ENCODE data around the gene SHLD1.
"Not testable (repeated sequence)": the region's sequence is repeated elsewhere in the genome, so short reads cannot be mapped to it uniquely, and the experiment has no call there.

SHLD1 gene

DNA sequence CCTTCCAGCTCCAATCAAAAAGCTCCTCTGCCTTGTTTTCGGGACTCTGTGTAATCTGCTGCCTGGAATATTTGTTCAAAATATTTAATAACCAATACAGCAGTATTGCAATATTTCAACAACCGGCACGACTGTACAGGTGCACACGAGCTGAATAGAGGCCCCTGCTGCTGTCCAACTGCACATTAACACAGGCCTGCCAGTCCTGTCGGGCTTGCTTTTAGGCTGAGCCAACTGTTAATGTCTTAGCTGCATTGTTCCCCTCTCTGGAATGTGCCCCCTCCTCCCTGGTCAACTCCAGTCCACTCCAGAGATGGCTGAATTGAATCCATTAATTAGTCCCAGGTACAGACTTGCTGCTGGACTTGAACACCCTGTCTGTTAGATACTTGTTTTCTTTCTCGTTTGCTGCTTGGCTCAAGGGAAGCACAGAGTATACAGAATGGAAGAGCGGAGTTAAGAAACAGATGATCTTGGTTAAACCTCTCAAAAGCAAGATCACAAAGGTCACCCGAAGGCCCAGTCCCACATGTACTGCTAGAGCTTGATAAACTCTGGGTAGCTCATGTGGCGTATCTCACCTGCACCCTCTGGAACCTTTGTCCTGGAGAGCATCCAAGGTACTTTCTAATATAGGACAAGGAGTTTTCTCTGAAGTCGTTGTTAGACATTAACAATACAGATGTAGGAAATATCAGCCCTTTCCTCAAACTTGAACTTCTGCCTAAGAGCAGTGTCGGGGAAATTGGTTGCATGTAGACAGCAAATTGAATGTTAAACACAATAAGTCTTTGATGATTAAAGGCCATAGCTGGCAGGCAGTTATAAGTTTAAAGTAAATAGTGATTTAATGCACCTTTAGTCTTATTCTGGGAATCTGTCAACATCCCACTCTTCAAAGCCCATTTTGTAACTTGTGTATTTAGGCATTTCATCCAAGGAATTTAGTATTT is 31.9 kb downstream of the SHLD1 start:
- DNase-seq, result no peak

DNA sequence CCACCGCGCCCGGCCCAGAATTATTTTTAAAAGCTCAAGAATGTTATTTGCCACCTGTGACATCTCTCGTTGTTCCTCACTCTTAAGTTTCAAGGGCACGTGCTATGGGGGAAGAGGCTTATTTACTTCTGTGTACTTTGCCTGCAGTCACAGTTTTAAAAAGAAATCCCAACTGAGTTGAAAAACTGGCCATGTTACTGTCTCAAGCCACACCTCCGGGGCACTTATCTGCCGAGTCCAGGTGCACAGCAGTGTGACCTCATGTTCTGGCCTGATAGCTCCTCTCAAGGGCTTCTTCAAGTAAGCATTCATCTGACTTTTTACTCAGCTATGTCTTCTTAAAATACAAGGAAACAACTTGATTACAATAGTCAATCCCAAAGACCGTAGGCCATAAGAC is 34.5 kb downstream of the SHLD1 start:
- no peak for DNase-seq

DNA sequence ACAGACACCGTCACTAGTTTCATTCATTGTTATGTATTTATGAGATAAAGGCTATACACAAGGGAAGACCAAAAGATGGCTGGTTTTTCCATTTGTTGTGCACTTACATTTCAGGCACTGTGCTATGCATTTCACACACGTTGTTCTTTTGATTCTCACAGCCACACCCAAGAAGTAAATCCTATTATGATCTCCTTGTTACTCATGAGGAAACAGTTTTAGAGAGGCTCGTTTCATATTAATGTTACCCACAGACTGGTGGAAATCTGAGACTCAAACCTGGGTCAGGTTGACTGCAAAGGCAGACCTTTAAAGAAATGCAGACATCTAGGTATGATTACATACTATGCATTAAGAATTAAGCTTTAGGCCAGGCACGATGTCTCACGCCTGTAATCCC is 34.9 kb downstream of the SHLD1 start:
- DNase-seq, result no peak

DNA sequence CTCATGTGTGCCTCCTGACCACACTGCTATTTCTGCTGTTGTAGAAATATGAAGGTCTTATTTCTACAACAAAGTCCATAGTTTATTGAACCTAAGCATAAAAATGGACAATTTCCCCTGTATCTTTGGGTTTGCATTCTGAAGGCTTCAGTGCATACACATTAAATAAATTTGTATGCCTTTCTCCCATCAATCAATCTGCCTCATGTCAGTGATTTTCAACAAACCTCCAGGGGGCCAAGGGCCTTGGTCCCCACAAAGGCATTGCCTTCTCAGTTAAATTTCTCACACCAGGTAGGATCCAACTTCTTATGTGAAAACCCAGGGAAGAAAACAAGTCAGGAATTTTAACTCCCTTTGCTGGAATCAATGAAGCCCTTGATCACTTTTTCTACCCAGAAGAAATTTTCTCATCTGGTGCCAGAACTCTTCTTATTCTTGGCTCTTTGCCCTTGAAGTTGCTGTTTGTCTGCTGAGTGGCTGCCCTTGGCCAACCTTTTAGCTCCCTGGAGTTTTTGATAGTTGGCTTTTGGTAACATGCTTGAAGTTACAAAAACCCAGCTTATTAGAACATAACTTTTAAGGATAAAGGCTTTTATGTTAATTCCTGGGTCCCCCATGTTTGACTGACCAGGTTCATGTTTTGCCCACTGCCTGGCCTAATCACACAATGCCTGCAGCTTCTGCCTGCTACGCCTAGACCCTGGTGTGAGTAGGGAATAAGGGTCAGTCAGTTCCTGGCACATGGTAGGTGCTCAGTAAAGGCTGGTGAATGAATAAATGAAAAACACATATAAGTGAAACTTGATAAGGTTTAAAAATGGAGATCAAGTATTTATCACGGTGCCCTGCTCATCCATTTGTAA is 37.0 kb downstream of the SHLD1 start:
- no peak for DNase-seq

DNA sequence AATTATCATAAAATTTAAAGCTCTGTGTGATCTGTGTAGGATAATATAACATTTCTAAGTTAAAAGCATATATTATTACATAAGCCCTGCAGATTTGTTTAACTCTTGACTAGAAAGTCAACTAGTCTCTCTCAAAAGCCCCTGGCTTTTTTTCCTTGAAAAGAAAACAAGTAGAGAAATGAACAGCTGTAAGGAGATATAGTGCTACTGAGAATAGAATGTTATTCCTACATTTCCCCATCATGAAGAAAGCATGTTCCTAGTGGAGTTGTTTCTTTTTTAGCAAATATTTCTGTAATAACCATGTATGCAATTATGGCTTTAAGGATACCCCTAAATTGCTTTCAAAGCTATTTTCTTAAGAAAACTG is 37.6 kb downstream of the SHLD1 start:
- DNase-seq, result no peak

DNA sequence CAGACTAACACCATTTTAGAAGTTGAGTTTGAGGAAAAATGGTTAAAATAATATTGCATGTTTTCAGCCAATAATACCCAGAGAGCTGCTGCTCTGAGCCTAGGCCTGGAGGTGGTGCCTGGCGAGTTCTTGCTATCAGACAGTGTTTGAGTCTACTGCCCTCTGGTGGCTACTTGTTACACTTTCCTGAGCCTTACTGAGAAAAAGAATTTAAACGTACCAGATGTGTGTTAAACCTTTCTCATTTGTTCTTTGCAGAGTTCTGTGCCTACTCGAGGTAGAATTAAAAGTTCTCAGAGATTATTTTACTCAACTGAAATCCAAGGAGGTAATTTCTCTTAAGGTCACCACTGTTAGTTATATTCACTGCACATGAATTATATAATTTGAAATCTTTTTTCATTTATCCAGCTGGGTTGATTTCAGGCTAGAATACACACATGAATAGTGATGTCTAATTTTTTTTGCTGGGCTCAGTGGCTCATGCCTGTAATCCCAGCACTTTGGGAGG is 38.2 kb downstream of the SHLD1 start:
- DNase-seq, result peak in 1 of 2 experiments; percentile 76

DNA sequence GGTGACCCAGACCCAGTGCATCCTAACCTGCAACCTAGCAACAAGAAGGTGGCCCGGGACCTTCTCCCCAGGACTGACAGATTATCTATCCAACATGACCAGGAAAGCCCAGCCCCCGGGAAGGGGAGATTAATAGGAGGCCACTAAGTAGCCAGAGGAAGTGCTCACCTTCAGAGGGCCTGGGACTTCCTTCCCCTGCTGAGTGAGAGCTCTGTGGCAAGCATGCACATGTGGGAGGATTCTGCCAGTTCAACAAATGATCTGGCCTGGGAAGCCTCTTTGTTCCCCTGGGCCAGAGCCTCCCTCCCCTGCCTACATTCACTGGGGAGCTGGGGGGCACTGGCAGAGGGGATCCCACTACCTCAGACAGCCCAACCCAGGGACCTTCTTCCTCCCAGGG is 39.6 kb downstream of the SHLD1 start:
- DNase-seq, result no peak

DNA sequence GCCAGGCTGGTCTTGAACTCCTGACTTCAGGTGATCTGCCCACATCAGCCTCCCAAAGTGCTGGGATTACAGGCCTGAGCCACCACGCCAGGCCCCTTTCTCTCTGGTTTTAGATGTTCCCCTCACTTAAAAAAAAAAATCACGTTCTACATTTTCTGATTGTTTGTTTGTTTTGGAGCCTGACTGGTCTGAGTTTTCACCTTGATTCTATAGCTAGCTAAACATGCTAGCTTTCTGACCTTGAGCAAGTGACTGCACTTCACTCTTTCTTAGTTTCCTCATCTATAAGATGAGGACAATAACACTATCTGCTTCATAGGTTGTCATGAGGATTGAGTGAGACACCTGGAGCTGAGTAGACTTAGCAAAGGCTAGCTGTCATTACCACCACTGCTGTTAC is 43.7 kb downstream of the SHLD1 start:
- DNase-seq, result no peak

DNA sequence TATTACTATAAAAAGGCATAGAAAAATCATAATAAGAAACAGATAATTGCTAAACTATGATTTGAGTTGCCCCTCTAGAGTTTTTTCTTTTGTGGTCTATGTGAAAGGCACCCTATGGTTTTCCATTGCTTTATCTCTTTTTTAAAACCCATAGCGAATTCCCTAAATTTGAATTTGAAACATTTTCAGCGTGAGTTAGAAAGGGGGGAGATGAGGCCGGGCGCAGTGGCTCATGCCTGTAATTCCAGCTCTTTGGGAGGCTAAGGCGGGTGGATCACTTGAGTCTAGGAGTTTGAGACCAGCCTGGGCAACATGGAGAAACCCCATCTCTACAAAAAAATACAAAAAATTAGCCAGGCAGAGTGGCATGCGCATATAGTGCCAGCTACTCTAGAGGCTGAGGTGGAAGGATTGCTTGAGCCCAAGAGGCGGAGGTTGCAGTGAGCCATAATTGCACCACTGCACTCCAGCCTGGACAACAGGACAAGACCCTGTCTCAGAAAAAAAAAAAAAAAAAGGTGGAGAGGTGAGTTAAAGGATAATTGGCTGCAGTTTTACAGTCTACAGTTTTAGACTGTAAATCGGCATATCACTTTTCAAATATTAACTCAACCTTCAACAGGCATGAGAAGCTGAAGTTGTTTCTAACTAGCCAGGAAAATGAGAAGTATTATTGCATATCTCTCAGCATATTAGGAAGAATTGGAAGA is 46.3 kb downstream of the SHLD1 start:
- no peak for DNase-seq

DNA sequence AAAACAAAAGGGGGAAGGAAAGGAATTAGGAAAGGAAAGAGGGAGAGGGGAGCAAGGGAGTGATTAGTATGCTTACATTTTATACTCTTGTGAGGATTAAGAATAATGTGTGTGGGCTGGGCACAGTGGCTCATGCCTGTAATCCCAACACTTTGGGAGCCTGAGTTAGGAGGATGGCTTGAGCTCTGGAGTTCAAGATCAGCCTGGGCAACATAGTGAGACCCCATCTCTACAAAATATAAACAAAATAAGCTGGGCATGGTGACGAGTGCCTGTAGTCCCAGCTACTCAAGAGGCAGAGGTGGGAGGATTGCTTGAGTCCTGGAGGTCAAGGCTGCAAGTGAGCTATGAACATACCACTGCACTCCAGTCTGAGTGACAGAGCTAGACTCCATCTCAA is 47.0 kb downstream of the SHLD1 start:
- DNase-seq, result no peak

DNA sequence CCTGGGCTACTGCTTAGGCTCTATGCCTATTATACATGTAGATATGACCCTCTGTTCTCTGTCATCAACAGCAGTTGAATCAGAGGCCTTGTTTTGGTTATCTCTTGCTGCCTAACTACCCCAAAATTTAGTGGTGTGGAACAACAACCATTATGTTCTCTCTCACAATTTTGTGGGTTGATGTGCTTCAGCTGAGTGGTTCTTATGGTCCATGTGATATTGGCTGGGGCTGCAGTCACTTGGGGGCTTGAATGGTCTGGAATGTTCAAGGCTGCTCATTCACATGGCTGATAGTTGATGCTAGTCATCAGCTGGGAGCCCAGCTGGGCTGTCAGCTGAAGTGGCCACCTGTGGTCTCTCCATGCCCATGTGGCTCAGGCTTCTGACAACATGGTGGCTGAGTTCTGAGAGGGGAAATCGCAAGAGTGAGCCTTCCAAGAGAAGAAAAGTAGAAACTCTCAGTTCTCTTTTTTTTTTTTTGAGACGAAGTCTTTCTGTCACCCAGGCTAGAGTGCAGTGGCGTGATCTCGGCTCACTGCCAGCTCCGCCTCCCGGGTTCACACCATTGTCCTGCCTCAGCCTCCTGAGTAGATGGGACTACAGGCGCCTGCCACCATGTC is 47.8 kb downstream of the SHLD1 start:
- no peak for DNase-seq

DNA sequence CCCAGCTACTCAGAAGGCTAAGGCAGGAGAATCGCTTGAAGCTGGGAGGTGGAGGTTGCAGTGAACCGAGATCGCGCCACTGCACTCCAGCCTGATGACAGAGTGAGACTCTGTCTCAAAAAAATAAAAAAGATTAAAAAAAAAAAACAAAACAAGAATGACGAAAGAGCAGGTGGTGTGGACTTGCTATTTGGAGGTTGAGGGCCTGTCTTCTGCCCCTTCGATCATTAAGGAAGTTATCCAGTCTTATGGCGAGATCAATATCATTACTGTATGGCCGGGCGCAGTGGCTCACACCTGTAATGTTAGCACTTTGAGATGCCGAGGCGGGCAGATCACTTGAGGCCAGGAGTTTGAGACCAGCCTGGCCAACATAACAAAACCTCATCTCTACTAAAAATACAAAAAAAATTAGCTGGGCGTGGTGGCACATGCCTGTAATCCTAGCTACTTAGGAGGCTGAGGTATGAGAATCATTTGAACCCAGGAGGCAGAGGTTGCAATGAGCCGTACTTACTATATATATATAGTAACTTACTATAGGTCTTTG is 53.6 kb downstream of the SHLD1 start:
- DNase-seq, result not testable (repeated sequence)

DNA sequence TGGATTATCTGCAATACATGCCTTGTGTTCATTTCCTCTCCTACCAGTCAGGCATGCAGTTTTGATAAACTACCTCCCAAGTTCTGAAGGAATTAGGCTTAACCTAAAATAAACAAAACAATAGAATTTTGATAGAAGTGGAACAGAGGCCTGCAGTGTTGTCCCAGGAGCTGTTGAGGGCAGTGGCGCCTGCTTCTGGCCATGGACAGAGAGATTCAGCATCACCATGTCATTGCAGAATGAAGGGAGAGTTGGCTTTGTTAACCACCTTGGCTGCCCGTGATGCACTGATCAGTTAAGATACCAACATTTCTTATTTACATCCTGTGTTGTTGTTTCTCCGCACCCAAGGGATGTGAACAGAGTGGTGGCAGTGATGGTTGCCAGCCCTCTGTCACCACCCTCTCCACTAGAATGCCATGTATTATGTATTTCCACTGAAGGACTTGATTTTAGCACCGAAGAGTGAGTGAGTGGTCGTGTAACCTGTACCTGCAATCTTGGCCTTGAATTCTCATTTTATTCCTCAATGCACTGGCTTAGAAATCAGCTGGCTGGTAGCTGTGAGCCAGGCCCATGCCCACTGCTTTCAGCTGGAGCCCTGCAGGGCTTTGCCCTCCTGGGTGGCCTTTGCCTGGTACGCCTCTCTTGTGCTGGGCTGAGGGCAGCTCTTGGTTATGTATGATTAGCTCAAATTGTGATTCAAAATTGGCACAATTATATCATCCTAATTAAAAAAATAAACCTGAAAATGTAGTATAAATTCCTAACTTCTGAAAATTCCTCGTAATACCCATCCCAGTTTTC is 56.5 kb downstream of the SHLD1 start:
- no peak for DNase-seq

DNA sequence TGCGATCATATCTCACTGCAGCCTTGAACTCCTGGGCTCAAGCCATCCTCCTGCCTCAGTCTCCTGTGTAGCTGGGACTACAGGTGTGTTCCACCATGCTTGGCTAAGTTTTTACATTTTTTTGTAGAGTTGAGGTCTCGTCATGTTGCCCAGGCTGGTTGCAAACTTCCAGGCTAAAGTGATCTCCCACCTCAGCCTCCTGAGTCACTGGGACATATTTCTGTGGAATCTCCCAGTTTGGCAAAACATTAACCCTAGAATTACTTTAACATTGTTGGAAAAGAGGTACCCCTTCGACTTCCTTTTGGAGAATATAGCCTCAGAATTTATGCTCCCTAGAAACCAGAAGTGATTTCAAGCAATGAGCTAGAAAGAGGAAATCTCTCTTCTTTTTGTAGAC is 57.2 kb downstream of the SHLD1 start:
- no peak for DNase-seq

DNA sequence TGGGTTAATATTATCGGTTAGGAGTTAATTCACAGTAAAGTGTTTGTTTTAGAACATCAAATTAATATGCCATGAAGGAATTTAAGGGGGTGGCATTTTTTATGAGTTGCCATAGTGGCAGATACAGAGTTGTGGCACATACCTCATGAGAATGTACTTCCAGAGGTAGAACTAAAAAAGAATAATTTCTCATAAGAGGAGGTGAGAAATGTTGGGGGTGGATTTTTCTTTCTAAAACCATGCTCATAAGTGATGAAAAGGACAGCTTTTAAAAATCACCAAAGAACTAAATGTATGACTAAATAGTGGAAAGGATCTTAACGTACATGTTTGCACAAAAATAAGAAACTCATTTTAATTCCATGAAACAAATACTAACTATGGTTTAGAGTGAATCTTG is 58.7 kb downstream of the SHLD1 start:
- DNase-seq, result no peak

DNA sequence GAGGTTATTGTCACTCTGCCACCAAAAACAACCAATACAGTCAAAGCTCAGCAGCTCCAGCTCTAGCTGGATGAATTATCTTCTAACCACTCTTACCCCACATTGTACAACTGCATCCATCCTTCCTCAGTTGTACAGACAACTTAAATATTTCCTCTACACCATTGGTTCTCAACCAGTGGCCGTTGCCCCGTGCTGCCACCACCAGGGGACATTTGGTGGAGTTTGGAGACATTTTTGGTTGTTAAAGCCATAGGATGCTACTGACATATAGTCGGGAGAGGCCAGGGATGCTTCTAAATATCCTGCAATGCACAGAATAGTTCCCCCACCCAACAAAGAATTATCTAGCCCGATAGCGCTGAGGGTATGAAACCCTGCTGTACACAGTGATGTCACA is 59.3 kb downstream of the SHLD1 start:
- no peak for DNase-seq

DNA sequence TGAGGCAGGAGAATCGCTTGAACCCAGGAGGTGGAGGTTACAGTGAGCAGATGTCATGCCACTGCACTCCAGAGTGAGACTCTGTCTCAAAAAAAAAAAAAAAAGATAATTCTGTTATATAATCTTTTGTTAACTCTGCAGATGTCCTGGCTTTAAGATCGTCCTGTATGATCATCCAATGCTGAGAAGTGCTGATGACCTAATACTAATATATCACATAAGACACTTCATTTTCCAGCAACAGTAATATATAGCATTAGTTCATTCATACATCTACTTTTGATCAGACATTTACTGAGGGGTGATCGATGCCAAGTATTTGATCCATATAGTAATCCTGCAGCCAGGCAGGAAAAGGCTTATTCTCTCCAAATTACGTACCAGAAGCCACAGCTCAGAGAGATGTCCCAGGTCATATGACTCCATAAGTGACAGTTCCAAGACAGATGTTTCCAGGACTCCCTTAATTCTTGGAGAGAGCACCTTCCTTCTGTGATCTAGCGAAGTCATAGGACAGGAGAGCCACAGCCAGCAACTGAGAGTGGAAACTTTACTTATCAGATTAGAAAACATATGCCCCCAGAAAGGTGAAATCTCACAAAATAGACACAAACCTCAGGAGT is 60.7 kb downstream of the SHLD1 start:
- no peak for DNase-seq

DNA sequence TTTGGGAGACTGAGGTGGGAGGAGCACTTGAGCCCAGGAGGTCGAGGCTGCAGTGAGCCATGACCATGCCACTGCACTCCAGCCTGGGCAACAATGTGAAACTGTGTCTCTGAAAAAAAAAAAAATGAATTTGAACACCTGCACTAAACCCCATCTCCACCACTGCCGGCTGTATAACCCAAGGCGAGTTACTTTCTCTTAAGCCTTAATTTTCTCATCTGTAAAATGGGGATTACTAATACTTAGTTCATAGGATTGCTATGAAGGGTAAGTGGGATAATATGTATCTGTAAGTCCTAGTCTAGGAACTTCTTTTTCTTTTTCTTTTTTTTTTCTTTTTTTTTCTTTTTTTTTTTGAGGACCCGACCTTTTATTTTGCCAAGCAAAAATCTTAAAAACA is 61.5 kb downstream of the SHLD1 start:
- DNase-seq, result no peak

DNA sequence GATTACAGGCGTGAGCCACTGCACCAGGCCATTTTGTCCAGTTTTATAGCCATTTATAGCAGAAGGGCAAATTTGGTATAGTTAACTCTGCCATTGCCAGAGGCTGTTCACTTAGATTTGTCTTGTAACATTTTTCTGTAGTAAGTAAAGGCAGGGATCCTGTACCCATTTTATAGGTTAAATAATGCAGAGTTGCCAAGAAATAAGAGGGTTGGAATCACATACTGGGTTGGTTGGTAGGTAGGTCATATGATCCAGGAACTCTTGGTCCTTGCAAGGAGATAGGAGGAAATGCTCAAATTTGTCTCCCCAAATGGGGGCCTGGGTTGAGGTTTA is 68.1 kb downstream of the SHLD1 start:
- DNase-seq, result no peak

DNA sequence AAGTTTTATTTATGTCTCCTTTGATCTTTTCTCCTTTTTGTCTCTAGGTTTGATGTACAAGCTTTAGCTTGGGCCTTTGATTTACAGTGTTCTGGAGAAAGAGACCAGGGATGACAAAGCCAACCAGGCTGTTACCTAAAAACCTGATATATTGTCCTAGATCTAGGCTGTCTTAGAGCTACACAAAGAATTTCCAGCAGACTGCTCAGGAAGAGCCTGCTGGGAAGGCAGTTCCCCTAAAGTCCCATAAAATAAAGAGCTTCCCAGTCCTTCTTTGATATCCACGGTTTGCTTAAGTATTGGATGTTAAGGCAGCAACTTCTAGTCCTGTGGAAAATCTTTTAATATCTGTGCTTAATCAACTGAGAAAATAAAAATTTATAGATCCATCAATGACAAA is 70.5 kb downstream of the SHLD1 start:
- DNase-seq, result no peak

DNA sequence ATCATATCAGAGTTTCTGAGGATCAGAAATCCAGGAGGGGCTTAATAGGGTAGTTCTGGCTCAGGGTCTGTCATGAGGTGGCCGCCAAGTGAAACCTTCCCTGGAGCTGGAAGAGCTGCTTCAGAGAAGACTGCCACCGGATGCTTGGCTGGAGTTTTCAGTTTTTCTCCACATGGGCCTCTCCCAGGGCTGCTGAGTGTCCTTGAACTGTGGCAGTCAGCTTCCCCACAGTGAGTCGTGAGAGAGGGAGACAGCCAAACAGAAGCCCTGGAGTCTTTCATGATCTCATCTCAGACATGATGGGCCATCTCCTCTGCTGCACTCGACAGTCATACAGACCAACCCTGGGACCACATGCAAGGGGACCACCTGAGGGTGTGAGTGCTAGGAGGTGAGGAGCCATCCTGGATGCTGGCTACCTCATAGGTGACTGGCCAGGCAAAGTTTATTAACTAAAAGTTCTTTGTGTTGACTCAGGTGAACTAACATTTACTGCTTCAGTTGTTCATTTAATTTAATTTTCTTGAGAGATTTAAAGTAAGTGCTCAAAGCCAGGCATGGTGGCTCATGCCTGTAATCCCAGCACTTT is 71.5 kb downstream of the SHLD1 start:
- DNase-seq, result no peak

Measured in cerebellar nuclear complex (tissue), 1 donor.